ENCODE results near the gene HPCAL1.

DNA sequence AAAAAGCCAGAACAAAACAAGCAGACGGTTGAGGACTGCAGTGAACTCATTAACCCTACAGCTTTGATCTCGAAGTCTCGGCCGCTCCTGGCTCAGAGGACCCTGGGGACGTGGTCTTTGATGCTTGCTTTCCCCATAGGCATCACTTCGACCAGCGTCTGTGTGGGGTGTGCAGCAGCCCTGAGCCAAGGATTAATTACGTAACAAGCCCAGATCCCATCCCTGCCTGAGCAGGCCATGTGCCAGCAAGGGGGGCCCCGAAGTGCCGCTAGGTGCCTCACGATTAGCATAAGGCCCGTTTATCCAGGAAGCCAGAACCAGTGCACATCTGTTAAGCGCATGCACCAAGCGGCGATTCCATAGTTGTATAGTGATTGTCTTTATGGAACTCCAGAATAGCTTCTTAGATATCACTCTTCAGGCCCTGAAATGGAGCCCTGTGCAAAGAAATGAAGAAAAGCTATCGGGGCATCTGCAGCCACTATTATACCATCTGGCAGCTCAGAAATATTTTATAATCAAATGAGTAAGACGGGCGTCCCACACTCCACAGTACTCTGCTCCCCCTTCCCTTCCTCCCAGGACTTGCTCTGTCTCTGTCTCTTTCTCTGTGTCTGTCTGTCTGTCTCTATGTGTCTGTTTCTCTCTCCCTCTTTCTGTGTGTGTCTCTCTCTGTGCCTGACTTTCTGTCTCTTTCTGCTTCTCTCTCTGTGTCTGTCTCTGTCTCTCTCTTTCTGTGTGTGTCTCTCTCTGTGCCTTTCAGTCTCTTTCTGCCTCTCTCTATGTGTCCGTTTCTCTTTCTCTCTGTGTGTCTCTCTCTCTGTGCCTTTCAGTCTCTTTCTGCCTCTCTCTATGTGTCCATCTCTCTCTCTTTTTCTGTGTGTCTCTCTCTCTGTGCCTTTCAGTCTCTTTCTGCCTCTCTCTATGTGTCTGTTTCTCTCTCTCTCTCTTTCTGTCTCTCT lies 41.7 kb downstream of the HPCAL1 start:
- no peak for TF ChIP-seq MYC (IDR thresholded peaks at IDR 0.05; ENCODE audit: insufficient read depth, insufficient read length, insufficient replicate concordance, low read length, severe bottlenecking)
- TF ChIP-seq REST (IDR thresholded peaks at IDR 0.05; ENCODE audit: low read depth, low read length) = no peak
- TF ChIP-seq POLR2A (IDR thresholded peaks at IDR 0.05; ENCODE audit: low read depth, low read length) = no peak
- no peak for TF ChIP-seq ATF3 (IDR thresholded peaks at IDR 0.05; ENCODE audit: borderline replicate concordance, extremely low read depth, low read depth, low read length)
- TF ChIP-seq CHD1 (IDR thresholded peaks at IDR 0.05; ENCODE audit: low read depth, low read length) = no peak
- TF ChIP-seq, protein P1, sequence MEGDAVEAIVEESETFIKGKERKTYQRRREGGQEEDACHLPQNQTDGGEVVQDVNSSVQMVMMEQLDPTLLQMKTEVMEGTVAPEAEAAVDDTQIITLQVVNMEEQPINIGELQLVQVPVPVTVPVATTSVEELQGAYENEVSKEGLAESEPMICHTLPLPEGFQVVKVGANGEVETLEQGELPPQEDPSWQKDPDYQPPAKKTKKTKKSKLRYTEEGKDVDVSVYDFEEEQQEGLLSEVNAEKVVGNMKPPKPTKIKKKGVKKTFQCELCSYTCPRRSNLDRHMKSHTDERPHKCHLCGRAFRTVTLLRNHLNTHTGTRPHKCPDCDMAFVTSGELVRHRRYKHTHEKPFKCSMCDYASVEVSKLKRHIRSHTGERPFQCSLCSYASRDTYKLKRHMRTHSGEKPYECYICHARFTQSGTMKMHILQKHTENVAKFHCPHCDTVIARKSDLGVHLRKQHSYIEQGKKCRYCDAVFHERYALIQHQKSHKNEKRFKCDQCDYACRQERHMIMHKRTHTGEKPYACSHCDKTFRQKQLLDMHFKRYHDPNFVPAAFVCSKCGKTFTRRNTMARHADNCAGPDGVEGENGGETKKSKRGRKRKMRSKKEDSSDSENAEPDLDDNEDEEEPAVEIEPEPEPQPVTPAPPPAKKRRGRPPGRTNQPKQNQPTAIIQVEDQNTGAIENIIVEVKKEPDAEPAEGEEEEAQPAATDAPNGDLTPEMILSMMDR (IDR thresholded peaks at IDR 0.05 in 2 of 3, conservative IDR thresholded peaks at IDR 0.05 in 1 of 3; ENCODE audit: control insufficient read depth in 2 of 3, extremely low read depth in 1 of 3, insufficient read depth in 1 of 3, low read depth in 3 of 3, low read length in 3 of 3) = no peak
- no peak for TF ChIP-seq MLLT1 (IDR thresholded peaks at IDR 0.05)
- no peak for TF ChIP-seq MAX (IDR thresholded peaks at IDR 0.05; ENCODE audit: low read depth, low read length)
- TF ChIP-seq BHLHE40 (IDR thresholded peaks at IDR 0.05; ENCODE audit: borderline replicate concordance in 1 of 2, low read depth in 2 of 2, low read length in 1 of 2) = no peak
